HG02588 (cell line): ENCODE measurements around the gene ACADL.

ENCODE experiments used
- ATAC-seq: cut with Tn5 transposase; IDR thresholded peaks from one replicate; pipeline ENCODE4 v1.9.1; 2021; ENCODE audit warnings: mild to moderate bottlenecking, moderate library complexity; ENCODE audit not compliant: unreplicated experiment

The ACADL gene

DNA sequence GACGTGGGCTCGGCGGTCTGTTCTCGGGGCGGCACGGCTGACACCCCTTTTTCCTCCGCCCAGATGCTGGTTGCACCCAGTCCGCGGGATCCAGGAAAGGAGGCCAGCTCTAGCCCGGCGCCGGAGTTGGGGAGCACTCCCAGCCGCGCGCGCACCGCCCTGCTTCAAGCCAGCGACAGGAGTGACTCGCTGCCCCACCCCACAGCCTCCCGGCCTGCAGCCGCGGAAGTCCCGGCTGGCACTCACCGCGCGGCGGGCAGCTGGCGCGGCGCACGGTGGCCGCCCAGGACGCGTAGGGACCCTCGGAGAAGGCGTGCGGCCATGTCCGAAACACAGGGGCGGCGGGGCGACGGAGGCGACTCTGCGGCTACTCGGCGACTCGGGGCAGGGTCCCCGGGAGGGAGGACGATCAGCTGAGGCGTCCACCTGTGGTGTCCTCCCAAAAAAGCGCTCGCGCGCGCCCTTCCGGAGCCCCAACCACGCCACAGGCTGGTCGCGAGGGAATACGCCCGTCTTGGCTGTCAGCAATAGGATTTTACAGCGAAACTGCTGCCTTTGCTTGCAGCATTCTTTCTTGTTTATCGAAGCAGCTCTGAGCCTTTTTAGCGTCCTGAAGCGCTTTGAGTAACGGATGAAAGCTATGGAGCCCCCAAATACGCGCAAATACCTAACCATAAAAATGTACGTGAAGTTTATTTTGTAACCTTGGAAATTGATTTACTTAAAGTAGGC lies at the start of gene ACADL:
Gene ACADL, minus strand, starts transcription at position 507 of the 732 bp plus-strand sequence. Its CDS starts 184 bp downstream, at position 323.
- no peak for ATAC-seq

GRCh38 chr2:210271300-210271699 lies 46.1 kb upstream of the ACADL start:
- ATAC-seq, result no peak

- ATAC-seq, result no peak
These were observed 43.9 kb upstream of the ACADL start for GRCh38 chr2:210269148-210269547.

GRCh38 chr2:210268281-210268680 lies 43.0 kb upstream of the ACADL start:
- ATAC-seq, result no peak

GRCh38 chr2:210267698-210268097 lies 42.5 kb upstream of the ACADL start:
- ATAC-seq, result no peak

- ATAC-seq, result no peak
These were observed 39.0 kb upstream of the ACADL start for GRCh38 chr2:210264282-210264681.

GRCh38 chr2:210263841-210264240 lies 38.6 kb upstream of the ACADL start:
- no peak for ATAC-seq

- ATAC-seq, result no peak
These were observed 36.8 kb upstream of the ACADL start for GRCh38 chr2:210262036-210262435.

GRCh38 chr2:210259687-210260086 lies 34.4 kb upstream of the ACADL start:
- ATAC-seq, result no peak

GRCh38 chr2:210252699-210253606 lies 27.7 kb upstream of the ACADL start:
- ATAC-seq, result no peak

DNA sequence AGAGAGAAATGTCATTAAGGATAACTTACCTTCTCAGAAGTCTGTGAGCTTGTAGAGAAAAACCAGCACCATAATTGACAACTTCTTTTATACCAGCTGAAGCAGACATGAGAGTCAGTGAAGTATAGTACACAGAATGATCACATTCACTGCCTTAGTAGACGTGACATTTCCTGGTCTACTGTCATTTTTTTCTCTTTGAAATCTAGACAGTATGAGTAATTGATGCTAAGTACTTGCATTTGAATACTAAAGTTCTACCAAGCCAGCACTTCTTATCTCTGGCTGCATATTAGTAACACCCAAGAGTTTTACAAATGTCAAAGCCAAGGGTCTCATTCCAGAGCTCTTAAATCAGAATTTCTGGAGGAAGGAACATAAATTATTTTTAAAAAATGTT lies 25.4 kb upstream of the ACADL start:
- no peak for ATAC-seq

DNA sequence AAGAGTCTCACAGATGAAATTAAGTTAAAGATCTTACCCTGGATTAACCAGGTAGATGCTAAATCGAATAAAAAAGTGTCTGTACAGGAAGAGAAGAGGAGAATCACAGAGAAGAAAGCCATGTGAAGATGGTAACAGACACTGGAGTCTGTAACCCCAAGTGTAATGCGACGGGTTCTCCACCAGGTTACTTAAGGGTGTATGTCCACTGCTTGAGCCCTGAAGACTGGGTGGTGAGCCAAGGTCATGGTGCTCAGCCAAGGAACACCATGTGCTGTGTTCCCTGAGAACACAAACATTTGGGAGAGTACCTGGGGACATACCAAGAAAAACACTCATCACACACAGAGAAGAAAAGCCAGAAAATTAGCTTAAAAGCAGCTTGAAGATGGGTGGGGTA lies 8.2 kb upstream of the ACADL start:
- ATAC-seq, result no peak

DNA sequence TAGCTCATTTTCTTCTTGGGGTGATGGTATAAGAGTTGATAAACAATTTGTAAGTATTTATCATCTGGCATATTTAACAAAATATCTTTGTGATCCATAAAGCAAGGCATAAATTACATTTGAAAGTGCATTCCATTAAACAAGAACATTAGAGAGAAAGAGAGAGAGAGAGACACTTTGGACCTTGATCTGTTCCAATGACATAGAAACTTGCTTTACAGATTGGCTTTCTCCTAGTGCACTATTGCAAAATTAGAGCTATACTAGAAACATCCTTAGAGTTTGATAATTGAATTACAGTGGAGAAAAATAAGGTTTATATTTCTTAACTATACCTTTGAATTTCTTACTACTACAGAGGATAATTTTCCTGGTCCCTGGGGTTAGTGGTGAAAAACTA lies 5.7 kb upstream of the ACADL start:
- ATAC-seq, result no peak

DNA sequence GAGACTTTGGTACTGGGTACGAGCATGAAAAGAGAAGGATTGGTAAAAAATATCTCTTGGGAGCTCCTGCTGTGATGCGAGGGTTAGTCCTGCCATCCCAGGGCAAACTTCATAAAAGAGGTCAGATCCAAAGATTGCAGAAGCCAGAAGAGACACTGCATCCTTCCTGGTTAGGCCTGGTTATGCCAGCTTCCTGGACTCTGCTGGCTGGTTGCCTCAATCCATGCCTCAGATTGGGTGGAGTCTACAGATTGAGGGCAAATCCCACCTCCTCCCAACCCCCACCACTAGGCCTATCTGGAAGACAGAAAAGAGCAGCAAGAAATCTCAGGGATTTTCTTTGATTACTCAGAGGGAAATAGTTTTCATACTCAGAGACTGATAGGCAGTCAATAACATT lies 5.3 kb upstream of the ACADL start:
- ATAC-seq, result no peak

GRCh38 chr2:210228586-210228985 lies 3.3 kb upstream of the ACADL start:
- ATAC-seq, result no peak

DNA sequence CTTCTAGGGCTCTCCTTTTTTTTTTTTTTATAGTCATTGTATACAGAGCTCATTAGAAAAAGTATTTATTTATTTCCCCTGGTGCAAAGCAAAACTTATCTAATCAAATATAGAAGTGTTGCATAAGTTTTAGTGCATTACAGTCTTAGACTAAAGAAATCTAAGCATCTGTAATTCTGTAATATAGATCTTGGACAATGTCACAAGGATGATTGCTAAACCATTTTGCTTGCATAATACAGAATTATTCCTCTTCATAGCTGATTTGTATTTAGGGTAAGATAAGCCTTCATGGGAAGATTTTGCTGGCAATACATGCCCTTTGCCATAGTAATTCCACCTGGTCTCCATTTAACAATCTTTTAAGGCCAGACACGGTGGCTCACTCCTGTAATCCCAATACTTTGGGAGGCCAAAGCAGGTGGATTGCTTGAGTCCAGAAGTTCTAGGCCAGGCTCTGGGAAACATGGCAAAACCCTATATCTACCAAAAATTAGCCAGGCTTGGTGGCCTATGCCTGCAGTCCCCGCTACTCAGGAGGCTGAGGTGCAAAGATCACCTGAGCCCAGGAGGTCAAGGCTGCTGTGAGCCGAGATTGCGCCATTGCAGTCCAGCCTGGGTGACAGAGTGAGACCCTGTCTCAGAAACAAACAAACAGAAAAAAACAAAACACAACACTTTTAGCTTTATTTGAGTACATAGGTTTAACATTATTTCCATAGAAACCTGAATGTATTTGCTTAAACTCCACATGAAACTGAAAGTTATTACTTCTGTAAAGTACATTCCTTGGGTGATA lies 2.2 kb upstream of the ACADL start:
- ATAC-seq, result no peak

GRCh38 chr2:210226223-210226622 lies 976 bp upstream of the ACADL start:
- no peak for ATAC-seq

- no peak for ATAC-seq
These were observed 681 bp downstream of the ACADL start for GRCh38 chr2:210224591-210224940.

- ATAC-seq, result no peak
These were observed 10.1 kb downstream of the ACADL start for GRCh38 chr2:210215120-210215519.

DNA sequence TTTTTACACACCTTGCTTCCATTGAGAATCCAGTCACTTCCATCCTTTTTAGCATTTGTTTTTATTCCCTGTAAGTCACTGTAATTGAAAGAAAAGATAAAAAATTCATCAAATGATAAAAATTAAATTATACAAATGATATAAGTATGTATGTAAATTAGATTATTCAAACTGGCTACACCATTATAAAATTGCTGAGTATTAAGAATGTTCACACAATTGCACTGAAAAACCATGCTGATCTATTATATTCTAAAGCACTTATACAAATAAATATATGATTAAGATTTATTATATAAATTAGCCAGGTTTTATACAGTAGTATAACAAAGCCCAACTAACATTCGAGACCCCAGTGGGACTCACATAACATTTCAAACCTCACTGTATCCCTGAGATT lies 15.1 kb downstream of the ACADL start:
- no peak for ATAC-seq

GRCh38 chr2:210207929-210208328 lies 17.3 kb downstream of the ACADL start:
- no peak for ATAC-seq
